ENCODE data around the gene PRKRA. TPM values are rescaled to one million over a fixed set of nuclear protein-coding genes. Genes with fewer than 3 reads are reported as not detected.

The PRKRA gene
- total RNA-seq, 1 experiment from 2014 or later: 49.8 TPM

DNA sequence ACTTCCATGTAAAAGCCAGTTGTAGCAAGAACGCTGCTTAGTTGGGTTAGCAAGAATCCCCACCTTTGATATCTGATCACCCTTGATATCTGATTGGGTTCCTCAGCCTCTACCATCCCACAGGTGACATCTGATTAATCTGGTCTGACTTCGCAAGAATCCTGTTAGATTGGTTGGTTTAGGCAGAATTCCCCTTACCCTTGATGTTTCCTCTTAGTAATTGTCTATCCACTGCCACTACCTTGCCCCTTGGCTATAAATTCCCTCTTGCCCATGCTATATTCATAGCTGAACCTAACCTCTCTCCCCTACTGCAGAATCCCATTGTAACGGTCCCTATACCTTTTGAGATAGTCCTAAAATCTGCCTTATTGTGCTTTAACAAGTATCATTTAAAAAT lies 33.1 kb downstream of the PRKRA start:
- intact Hi-C loops (cut with micrococcal nuclease): loop anchor here (10.0 kb wide), 1 partner anchor 513 kb away; no protein-coding TSS in a partner anchor
- Histone ChIP-seq H3K9me3 (ENCODE audit: control insufficient read depth in 1 of 2, insufficient read depth in 1 of 2, low read depth in 1 of 2, low read length in 2 of 2) (no peaks in the 10 kb centered on the region), H3K9me2 (ENCODE audit: insufficient read depth) (no peaks in the 10 kb centered on the region), H3K36me3 (ENCODE audit: control insufficient read depth in 1 of 2, insufficient read depth in 2 of 2, low read length in 2 of 2) (no peaks in the 10 kb centered on the region), H2AFZ (ENCODE audit: low read depth, low read length, poor library complexity, severe bottlenecking) (no peak overlapping the region), H3K27ac (ENCODE audit: low read depth, low read length) (no peak overlapping the region), H3K4me2 (ENCODE audit: low read length) (no peak overlapping the region), H3K4me1 (ENCODE audit: control insufficient read depth in 1 of 2, insufficient read depth in 2 of 2, low read length in 2 of 2) (peaks cover 2 to 8% of the 10 kb centered on the region in 2 experiments; a peak in 3 of 4 replicates), H3K9ac (ENCODE audit: low read length) (no peak overlapping the region), H3K27me3 (ENCODE audit: insufficient read depth, low read length) (no peaks in the 10 kb centered on the region), H4K20me1 (ENCODE audit: insufficient read depth) (no peaks in the 10 kb centered on the region), H3K79me2 (ENCODE audit: insufficient read depth, low read length) (no peaks in the 10 kb centered on the region), H3K4me3 (replicated peaks in 1 of 2; ENCODE audit: low read depth in 1 of 2, low read length in 2 of 2) (no peak overlapping the region)
- DNase-seq (ENCODE audit: low read depth, low spot score) (no peak), ATAC-seq (no peak)
- POLR2A ChIA-PET: no interaction called here
- TF ChIP-seq, protein P1, sequence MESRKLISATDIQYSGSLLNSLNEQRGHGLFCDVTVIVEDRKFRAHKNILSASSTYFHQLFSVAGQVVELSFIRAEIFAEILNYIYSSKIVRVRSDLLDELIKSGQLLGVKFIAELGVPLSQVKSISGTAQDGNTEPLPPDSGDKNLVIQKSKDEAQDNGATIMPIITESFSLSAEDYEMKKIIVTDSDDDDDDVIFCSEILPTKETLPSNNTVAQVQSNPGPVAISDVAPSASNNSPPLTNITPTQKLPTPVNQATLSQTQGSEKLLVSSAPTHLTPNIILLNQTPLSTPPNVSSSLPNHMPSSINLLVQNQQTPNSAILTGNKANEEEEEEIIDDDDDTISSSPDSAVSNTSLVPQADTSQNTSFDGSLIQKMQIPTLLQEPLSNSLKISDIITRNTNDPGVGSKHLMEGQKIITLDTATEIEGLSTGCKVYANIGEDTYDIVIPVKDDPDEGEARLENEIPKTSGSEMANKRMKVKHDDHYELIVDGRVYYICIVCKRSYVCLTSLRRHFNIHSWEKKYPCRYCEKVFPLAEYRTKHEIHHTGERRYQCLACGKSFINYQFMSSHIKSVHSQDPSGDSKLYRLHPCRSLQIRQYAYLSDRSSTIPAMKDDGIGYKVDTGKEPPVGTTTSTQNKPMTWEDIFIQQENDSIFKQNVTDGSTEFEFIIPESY (IDR thresholded peaks at IDR 0.05; ENCODE audit: extremely low read depth, insufficient replicate concordance, low read length): no peak
- TF ChIP-seq, protein P2, sequence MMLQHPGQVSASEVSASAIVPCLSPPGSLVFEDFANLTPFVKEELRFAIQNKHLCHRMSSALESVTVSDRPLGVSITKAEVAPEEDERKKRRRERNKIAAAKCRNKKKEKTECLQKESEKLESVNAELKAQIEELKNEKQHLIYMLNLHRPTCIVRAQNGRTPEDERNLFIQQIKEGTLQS (IDR thresholded peaks at IDR 0.05): no peak
- TF ChIP-seq ZFX (IDR thresholded peaks at IDR 0.05) (no peak), CEBPB (IDR thresholded peaks at IDR 0.05; ENCODE audit: low read depth) (no peak)
- TF ChIP-seq, protein P3, sequence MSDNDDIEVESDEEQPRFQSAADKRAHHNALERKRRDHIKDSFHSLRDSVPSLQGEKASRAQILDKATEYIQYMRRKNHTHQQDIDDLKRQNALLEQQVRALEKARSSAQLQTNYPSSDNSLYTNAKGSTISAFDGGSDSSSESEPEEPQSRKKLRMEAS (IDR thresholded peaks at IDR 0.05): no peak
- CTCF ChIA-PET: interaction anchor here (1.3 to 2.2 kb wide), 2 partner anchors 306 to 430 kb away, joined by 4 to 14 read pairs; partner anchors contain the start of gene RBM45
- RAD21 ChIA-PET (ENCODE audit: low non-redundant PET in 1 of 2, low total read pairs in 2 of 2, uncharacterized antibody in 2 of 2, unreplicated experiment in 2 of 2): no interaction called here
- BruUV-seq (replicated peaks): no TSS peak

DNA sequence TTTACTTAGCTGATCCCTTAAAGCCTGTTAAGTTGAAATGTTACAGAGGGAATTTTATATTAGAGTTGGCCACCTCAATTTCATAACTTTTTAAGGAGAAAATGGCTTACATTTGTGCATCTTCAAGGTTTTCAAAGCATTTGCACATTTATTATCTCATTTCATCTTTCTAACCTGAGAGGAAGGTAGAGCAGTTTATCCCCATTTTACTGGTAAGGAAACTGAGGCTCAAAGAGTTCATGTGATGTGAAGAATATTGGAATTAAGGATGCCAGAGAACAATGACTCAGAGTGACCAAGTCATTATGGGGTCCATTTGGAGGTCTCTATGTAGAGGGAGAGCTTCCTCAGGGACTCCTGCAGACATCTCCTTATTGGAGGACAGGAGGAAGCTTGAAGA lies 35.0 kb downstream of the PRKRA start:
- BruUV-seq (replicated peaks): no TSS peak
- Histone ChIP-seq H3K9me2 (ENCODE audit: insufficient read depth) (no peaks in the 10 kb centered on the region), H3K9ac (ENCODE audit: low read length) (no peak overlapping the region), H3K4me3 (replicated peaks in 1 of 2; ENCODE audit: low read depth in 1 of 2, low read length in 2 of 2) (no peak overlapping the region), H2AFZ (ENCODE audit: low read depth, low read length, poor library complexity, severe bottlenecking) (no peak overlapping the region), H3K4me2 (ENCODE audit: low read length) (no peak overlapping the region), H3K79me2 (ENCODE audit: insufficient read depth, low read length) (no peaks in the 10 kb centered on the region), H3K9me3 (ENCODE audit: control insufficient read depth in 1 of 2, insufficient read depth in 1 of 2, low read depth in 1 of 2, low read length in 2 of 2) (no peaks in the 10 kb centered on the region), H3K4me1 (ENCODE audit: control insufficient read depth in 1 of 2, insufficient read depth in 2 of 2, low read length in 2 of 2) (peaks cover 12 to 17% of the 10 kb centered on the region in 2 experiments; a peak in 3 of 4 replicates), H3K36me3 (ENCODE audit: control insufficient read depth in 1 of 2, insufficient read depth in 2 of 2, low read length in 2 of 2) (no peaks in the 10 kb centered on the region), H3K27me3 (ENCODE audit: insufficient read depth, low read length) (no peaks in the 10 kb centered on the region), H4K20me1 (ENCODE audit: insufficient read depth) (no peaks in the 10 kb centered on the region), H3K27ac (ENCODE audit: low read depth, low read length) (no peak overlapping the region)
- intact Hi-C loops (cut with micrococcal nuclease): loop anchor here (2.0 to 10.0 kb wide), 2 partner anchors 283 to 511 kb away; no protein-coding TSS in a partner anchor
- RAD21 ChIA-PET (ENCODE audit: low non-redundant PET in 1 of 2, low total read pairs in 2 of 2, uncharacterized antibody in 2 of 2, unreplicated experiment in 2 of 2): no interaction called here
- CTCF ChIA-PET: interaction anchor here (1.6 kb wide), 1 partner anchor 433 kb away, joined by 3 read pairs; no protein-coding TSS in a partner anchor
- POLR2A ChIA-PET: no interaction called here
- DNase-seq (ENCODE audit: low read depth, low spot score): no peak
- ATAC-seq: no peak
- TF ChIP-seq EZH2 (IDR thresholded peaks at IDR 0.05) (no peak), JUND (IDR thresholded peaks at IDR 0.05) (no peak), CEBPB (IDR thresholded peaks at IDR 0.05; ENCODE audit: low read depth) (no peak), YY1 (IDR thresholded peaks at IDR 0.05; ENCODE audit: extremely low read depth, insufficient replicate concordance, low read depth, low read length) (no peak), RAD21 (IDR thresholded peaks at IDR 0.05; ENCODE audit: low read depth) (no peak), EGR1 (IDR thresholded peaks at IDR 0.05; ENCODE audit: low read depth) (no peak), SP1 (IDR thresholded peaks at IDR 0.05; ENCODE audit: low read depth) (no peak), EZH2phosphoT487 (IDR thresholded peaks at IDR 0.05; ENCODE audit: borderline replicate concordance) (no peak), ZNF274 (IDR thresholded peaks at IDR 0.05; ENCODE audit: low read depth, low read length) (no peak), SIN3A (IDR thresholded peaks at IDR 0.05; ENCODE audit: low read depth) (no peak), ZFX (IDR thresholded peaks at IDR 0.05) (no peak), SRF (IDR thresholded peaks at IDR 0.05; ENCODE audit: low read depth) (no peak), TCF7L2 (IDR thresholded peaks at IDR 0.05; ENCODE audit: borderline replicate concordance, extremely low read depth, insufficient read depth, insufficient read length) (no peak), ELF1 (IDR thresholded peaks at IDR 0.05; ENCODE audit: borderline replicate concordance, low read depth) (no peak), POLR2AphosphoS5 (IDR thresholded peaks at IDR 0.05; ENCODE audit: low read depth, low read length) (no peak)
- TF ChIP-seq, protein P2 (IDR thresholded peaks at IDR 0.05): no peak
- TF ChIP-seq, protein P3 (IDR thresholded peaks at IDR 0.05): no peak
